ENCODE results near the gene ZAP70.

GRCh38 chr2:97706112-97706511 lies 7.3 kb upstream of the ZAP70 start:
- no peak for TF ChIP-seq CTCF (IDR thresholded peaks at IDR 0.05)
- TF ChIP-seq SOX15 (CRISPR knock-in tag; IDR thresholded peaks at IDR 0.05) = no peak
- TF ChIP-seq TP53 (CRISPR knock-in tag; IDR thresholded peaks at IDR 0.05) = no peak
- TF ChIP-seq, protein P1, sequence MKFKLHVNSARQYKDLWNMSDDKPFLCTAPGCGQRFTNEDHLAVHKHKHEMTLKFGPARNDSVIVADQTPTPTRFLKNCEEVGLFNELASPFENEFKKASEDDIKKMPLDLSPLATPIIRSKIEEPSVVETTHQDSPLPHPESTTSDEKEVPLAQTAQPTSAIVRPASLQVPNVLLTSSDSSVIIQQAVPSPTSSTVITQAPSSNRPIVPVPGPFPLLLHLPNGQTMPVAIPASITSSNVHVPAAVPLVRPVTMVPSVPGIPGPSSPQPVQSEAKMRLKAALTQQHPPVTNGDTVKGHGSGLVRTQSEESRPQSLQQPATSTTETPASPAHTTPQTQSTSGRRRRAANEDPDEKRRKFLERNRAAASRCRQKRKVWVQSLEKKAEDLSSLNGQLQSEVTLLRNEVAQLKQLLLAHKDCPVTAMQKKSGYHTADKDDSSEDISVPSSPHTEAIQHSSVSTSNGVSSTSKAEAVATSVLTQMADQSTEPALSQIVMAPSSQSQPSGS (CRISPR knock-in tag; IDR thresholded peaks at IDR 0.05; ENCODE audit: borderline replicate concordance, low read depth) = no peak
- TF ChIP-seq, protein P2, sequence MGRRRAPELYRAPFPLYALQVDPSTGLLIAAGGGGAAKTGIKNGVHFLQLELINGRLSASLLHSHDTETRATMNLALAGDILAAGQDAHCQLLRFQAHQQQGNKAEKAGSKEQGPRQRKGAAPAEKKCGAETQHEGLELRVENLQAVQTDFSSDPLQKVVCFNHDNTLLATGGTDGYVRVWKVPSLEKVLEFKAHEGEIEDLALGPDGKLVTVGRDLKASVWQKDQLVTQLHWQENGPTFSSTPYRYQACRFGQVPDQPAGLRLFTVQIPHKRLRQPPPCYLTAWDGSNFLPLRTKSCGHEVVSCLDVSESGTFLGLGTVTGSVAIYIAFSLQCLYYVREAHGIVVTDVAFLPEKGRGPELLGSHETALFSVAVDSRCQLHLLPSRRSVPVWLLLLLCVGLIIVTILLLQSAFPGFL (CRISPR knock-in tag; IDR thresholded peaks at IDR 0.05; ENCODE audit: borderline replicate concordance) = no peak
- no peak for TF ChIP-seq PRDM15 (CRISPR knock-in tag; IDR thresholded peaks at IDR 0.05)
- TF ChIP-seq ZNF416 (CRISPR knock-in tag; IDR thresholded peaks at IDR 0.05) = no peak
- TF ChIP-seq ESRRA (CRISPR knock-in tag; IDR thresholded peaks at IDR 0.05; ENCODE audit: borderline replicate concordance) = no peak
- TF ChIP-seq NFYB (CRISPR knock-in tag; conservative IDR thresholded peaks at IDR 0.05; ENCODE audit: low read depth) = no peak
- no peak for TF ChIP-seq TEAD4 (CRISPR knock-in tag; IDR thresholded peaks at IDR 0.05)
- TF ChIP-seq IRF2 (CRISPR knock-in tag; IDR thresholded peaks at IDR 0.05; ENCODE audit: borderline replicate concordance, low read depth) = no peak
- TF ChIP-seq ZNF121 (CRISPR knock-in tag; IDR thresholded peaks at IDR 0.05) = no peak

All from WTC11 (cell line).